ENCODE measurements around the gene AHNAK.

Gene AHNAK

GRCh38 chr11:62430425-62430824 lies 116.2 kb downstream of the AHNAK start:
- DNase-seq = no peak

- DNase-seq = no peak
Measured at GRCh38 chr11:62428871-62429560, 117.6 kb downstream of the AHNAK start.

GRCh38 chr11:62427630-62428233 lies 118.9 kb downstream of the AHNAK start:
- DNase-seq = no peak

GRCh38 chr11:62423012-62423411 lies 123.6 kb downstream of the AHNAK start:
- DNase-seq = no peak

GRCh38 chr11:62421996-62422395 lies 124.6 kb downstream of the AHNAK start:
- no peak for DNase-seq

GRCh38 chr11:62420882-62421281 lies 125.7 kb downstream of the AHNAK start:
- DNase-seq = no peak

- DNase-seq = no peak
Measured at GRCh38 chr11:62419943-62420342, 126.7 kb downstream of the AHNAK start.

GRCh38 chr11:62419314-62419929 lies 127.2 kb downstream of the AHNAK start:
- no peak for DNase-seq

GRCh38 chr11:62418733-62419132 lies 127.9 kb downstream of the AHNAK start, which contains the start of gene SCGB1A1:
Gene SCGB1A1 (plus strand): TSS chr11:62419033. CDS start chr11:62419096, 63 bp downstream.
- DNase-seq = no peak

GRCh38 chr11:62418136-62418535 lies 128.5 kb downstream of the AHNAK start:
- DNase-seq = no peak

- DNase-seq = no peak
Measured at GRCh38 chr11:62416596-62416995, 130.0 kb downstream of the AHNAK start.

GRCh38 chr11:62413060-62413696 lies 133.4 kb downstream of the AHNAK start:
- no peak for DNase-seq

- DNase-seq = no peak
Measured at GRCh38 chr11:62411524-62411923, 135.1 kb downstream of the AHNAK start.

GRCh38 chr11:62410972-62411371 lies 135.6 kb downstream of the AHNAK start:
- DNase-seq = no peak

GRCh38 chr11:62409831-62410230 lies 136.8 kb downstream of the AHNAK start:
- DNase-seq = no peak

GRCh38 chr11:62406034-62406433 lies 140.6 kb downstream of the AHNAK start:
- DNase-seq = no peak

GRCh38 chr11:62404901-62405300 lies 141.7 kb downstream of the AHNAK start:
- DNase-seq = no peak

GRCh38 chr11:62404435-62404834 lies 142.2 kb downstream of the AHNAK start:
- no peak for DNase-seq

- no peak for DNase-seq
Measured at GRCh38 chr11:62402960-62403730, 143.5 kb downstream of the AHNAK start.

GRCh38 chr11:62402226-62402959 lies 144.2 kb downstream of the AHNAK start:
- no peak for DNase-seq

GRCh38 chr11:62401811-62402210 lies 144.8 kb downstream of the AHNAK start:
- no peak for DNase-seq

- no peak for DNase-seq
Measured at GRCh38 chr11:62401356-62401755, 145.2 kb downstream of the AHNAK start.
